Natural killer cell (primary cell): ENCODE data around the gene SPAG9. TPM values are rescaled to one million over a fixed set of nuclear protein-coding genes. Genes with fewer than 3 reads are reported as not detected.

Source experiments
- ATAC-seq, 3 donors: fragments of 150-1000 bp in 2 of 3; fragments of 200-7000 bp in 1 of 3; cut with Tn5 transposase; 1 replicate in 1 of 3; 2 replicates in 2 of 3; pipeline ENCODE4 v1.10.0; 2021; ENCODE audit warnings: mild to moderate bottlenecking in 2 of 3, moderate library complexity in 2 of 3
- DNase-seq, 2 donors: peaks; one replicate each; pipeline versions ENCODE4 v3.0.0 to v3.0.0-alpha.2; 2013 to 2021; ENCODE audit warnings: mixed read lengths in 1 of 2
- H3K27ac ChIP-seq: one replicate; pipeline ENCODE4 v1.5.1; 2013; ENCODE audit warnings: mild to moderate bottlenecking, low read length
- H3K27me3 ChIP-seq: one replicate; pipeline ENCODE4 v1.6.1; 2013; ENCODE audit warnings: low read length; ENCODE audit not compliant: control insufficient read depth, insufficient read depth
- H3K36me3 ChIP-seq: one replicate; pipeline ENCODE4 v1.6.1; 2013; ENCODE audit warnings: low read length; ENCODE audit not compliant: control insufficient read depth, insufficient read depth
- H3K4me1 ChIP-seq: one replicate; pipeline ENCODE4 v1.6.1; 2013; ENCODE audit warnings: low read length; ENCODE audit not compliant: control insufficient read depth, insufficient read depth
- H3K4me3 ChIP-seq: one replicate; pipeline ENCODE4 v1.5.1; 2013; ENCODE audit warnings: low read length
- H3K9me3 ChIP-seq: one replicate; pipeline ENCODE4 v1.6.1; 2013; ENCODE audit warnings: low read length; ENCODE audit not compliant: control insufficient read depth, insufficient read depth
- H3K27ac Mint-ChIP-seq, 2 donors: one replicate each; pipeline ENCODE4 v1.8.0; 2022; ENCODE audit warnings: mild to moderate bottlenecking in 2 of 2, mixed read lengths in 2 of 2, moderate library complexity in 1 of 2
- H3K27me3 Mint-ChIP-seq, 2 donors: one replicate each; pipeline ENCODE4 v1.8.0; 2022; ENCODE audit warnings: low read depth in 2 of 2, mixed read lengths in 2 of 2
- H3K36me3 Mint-ChIP-seq: one replicate; pipeline ENCODE4 v1.8.0; 2022; ENCODE audit warnings: mixed read lengths
- H3K4me1 Mint-ChIP-seq, 2 donors: one replicate each; pipeline ENCODE4 v1.8.0; 2022; ENCODE audit warnings: mixed read lengths in 2 of 2
- H3K4me3 Mint-ChIP-seq: one replicate; pipeline ENCODE4 v1.8.0; 2022; ENCODE audit warnings: mild to moderate bottlenecking, moderate library complexity, mixed read lengths
- H3K9me3 Mint-ChIP-seq, 2 donors: one replicate each; pipeline ENCODE4 v1.8.0; 2022; ENCODE audit warnings: mixed read lengths in 2 of 2
- CTCF ChIP-seq: fragments of 200-600 bp; IDR thresholded peaks from one replicate; pipeline ENCODE4 v1.8.0; 2022; ENCODE audit warnings: antibody characterized with exemption
- WGBS: methylation state at CpG from one replicate; pipeline ENCODE4 v1.1.7; 2013; ENCODE audit warnings: missing lambda C conversion rate; ENCODE audit not compliant: insufficient coverage; 5-methylcytosine and 5-hydroxymethylcytosine counted together
- intact Hi-C: fragments of 100-400 bp; cut with micrococcal nuclease; formaldehyde crosslinking; loops from one replicate; pipeline ENCODE4 v1.14.2; 2022
- total RNA-seq, 4 donors: library from RNA; stranded (reverse); fragments of 120-200 nt in 1 of 4; gene quantifications; one replicate each; pipeline versions ENCODE4 v1.2.3 to v1.2.4, GENCODE V29; 2013 to 2022

Gene SPAG9
- total RNA-seq, 3 donors from 2014 or later (not counting 1 experiment from before 2014, with no cell fraction given) = 78.1 to 91.7 (median 90.3) TPM

- Histone ChIP-seq H3K27ac (peak overlapping the region; percentile 66), H3K4me1 (peaks cover 40% of the 10 kb centered on the region), H3K27me3 (no peaks in the 10 kb centered on the region), H3K36me3 (no peaks in the 10 kb centered on the region), H3K4me3 (no peak overlapping the region), H3K9me3 (no peaks in the 10 kb centered on the region)
- H3K4me1 Mint-ChIP-seq = peaks cover 8 to 15% of the 10 kb centered on the region in 2 donors
- H3K27ac Mint-ChIP-seq = peak overlapping the region; percentile 77 to 97
- ATAC-seq (no peak), DNase-seq (no peak)
- no peaks in the 10 kb centered on the region for H3K36me3 Mint-ChIP-seq
- peaks cover 7% of the 10 kb centered on the region in 2 donors for H3K27me3 Mint-ChIP-seq
- intact Hi-C loops = no loop called here
- 77% methylated on average over 8 of the region's 8 CpGs for WGBS
- no peaks in the 10 kb centered on the region for H3K9me3 Mint-ChIP-seq
- H3K4me3 Mint-ChIP-seq = no peak overlapping the region
- no peak for TF ChIP-seq CTCF
These were observed 200.6 kb downstream of the SPAG9 start for GRCh38 chr17:50920041-50920410.

DNA sequence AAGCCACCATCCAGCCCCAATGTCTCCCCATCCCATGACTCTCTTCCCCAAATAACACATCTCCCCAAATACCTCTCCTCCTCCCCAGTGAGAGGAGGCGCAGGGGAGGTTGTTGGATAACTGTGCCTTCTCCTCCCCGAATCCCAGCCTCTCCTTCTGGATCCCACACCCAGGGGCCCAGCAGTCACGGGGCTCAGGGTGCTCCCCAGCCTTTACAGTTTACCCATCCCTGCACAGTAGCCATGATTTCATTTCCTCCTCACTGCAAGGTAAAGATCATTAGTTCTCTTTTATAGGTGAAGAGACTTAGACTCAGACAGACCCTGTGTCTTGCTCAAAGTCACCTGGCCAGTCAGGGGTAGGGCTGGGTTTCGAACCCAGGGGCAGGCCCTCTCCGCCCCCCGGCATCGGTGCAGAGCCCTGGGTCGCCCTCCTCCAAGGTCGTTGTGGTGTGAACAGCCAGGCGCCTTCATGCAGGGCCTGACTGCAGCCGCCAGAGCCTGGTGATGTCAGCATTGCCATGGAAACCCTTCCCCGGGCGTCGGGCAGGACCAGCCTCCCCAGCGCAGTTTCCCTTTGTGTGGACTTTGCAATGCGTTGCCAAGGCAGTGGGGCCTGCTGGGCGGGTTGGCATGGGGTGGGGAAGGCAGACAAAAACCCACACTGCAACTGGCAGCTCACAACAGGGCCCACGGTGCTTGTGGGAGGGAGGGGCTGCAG, 201.2 kb downstream of the SPAG9 start:
- Histone ChIP-seq H3K27ac (peak overlapping the region; percentile 66), H3K36me3 (no peaks in the 10 kb centered on the region), H3K27me3 (no peaks in the 10 kb centered on the region), H3K4me1 (peaks cover 40% of the 10 kb centered on the region), H3K4me3 (no peak overlapping the region), H3K9me3 (no peaks in the 10 kb centered on the region)
- TF ChIP-seq CTCF = no peak
- Mint-ChIP-seq H3K27ac (peak overlapping the region; percentile 77 to 97), H3K4me1 (peaks cover 8 to 15% of the 10 kb centered on the region in 2 donors), H3K27me3 (peaks cover 1 to 4% of the 10 kb centered on the region in 2 donors), H3K36me3 (no peaks in the 10 kb centered on the region), H3K9me3 (no peaks in the 10 kb centered on the region), H3K4me3 (peak overlapping the region; percentile 58)
- ATAC-seq (peak; percentile 87 to 96 (median 91)), DNase-seq (peak; percentile 71 to 95)
- intact Hi-C loops = no loop called here
- 25% methylated on average over 18 of the region's 18 CpGs for WGBS

DNA sequence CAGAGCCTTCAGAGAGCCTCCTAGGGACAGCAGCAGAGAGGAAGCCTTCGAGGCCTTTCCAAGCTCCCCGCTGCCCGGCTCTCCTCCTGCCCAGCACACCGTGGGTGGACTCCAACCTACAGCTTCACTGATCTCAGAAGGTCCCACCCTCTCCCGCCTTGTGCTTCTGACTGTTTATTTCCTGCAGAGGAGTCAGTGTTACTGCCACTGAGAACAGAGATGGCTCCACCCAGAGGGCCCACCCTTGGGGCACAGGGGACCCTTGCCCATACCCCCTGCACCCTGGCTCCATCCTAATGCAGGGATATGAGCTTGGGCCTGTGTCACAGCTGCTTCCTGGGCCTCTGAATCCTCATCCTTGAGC, 201.8 kb downstream of the SPAG9 start:
- H3K4me1 ChIP-seq = peaks cover 40% of the 10 kb centered on the region
- no peaks in the 10 kb centered on the region for H3K9me3 ChIP-seq
- intact Hi-C loops = no loop called here
- H3K27ac ChIP-seq = peak overlapping the region; percentile 55
- Mint-ChIP-seq H3K36me3 (no peaks in the 10 kb centered on the region), H3K4me1 (peaks cover 8 to 15% of the 10 kb centered on the region in 2 donors), H3K27me3 (peaks cover 0 to 4% of the 10 kb centered on the region in 2 donors), H3K27ac (peak overlapping the region; percentile 77 to 97), H3K4me3 (peak overlapping the region; percentile 58), H3K9me3 (no peaks in the 10 kb centered on the region)
- no peak for TF ChIP-seq CTCF
- ATAC-seq (peak in 1 of 3 donors; percentile 24), DNase-seq (peak in 1 of 2 donors; percentile 59)
- H3K27me3 ChIP-seq = no peaks in the 10 kb centered on the region
- H3K4me3 ChIP-seq = no peak overlapping the region
- H3K36me3 ChIP-seq = no peaks in the 10 kb centered on the region
- 71% methylated on average over 5 of the region's 5 CpGs for WGBS
